ENCODE results near the gene CCL4.

The CCL4 gene

GRCh38 chr17:36066365-36066985 lies 37.2 kb upstream of the CCL4 start:
- 96% methylated on average over 4 of the region's 6 CpGs for WGBS (ENCODE audit: insufficient coverage)
- Histone ChIP-seq H3K4me3 (ENCODE audit: control insufficient read depth in 1 of 7, extremely low read depth in 1 of 7, insufficient read depth in 4 of 7, low read depth in 2 of 7, low read length in 6 of 7) (no peak overlapping the region), H3K36me3 (ENCODE audit: control insufficient read depth in 4 of 4, insufficient read depth in 4 of 4, low read length in 3 of 4) (no peaks in the 10 kb centered on the region), H3K9me3 (ENCODE audit: control extremely low read depth in 1 of 5, control insufficient read depth in 4 of 5, insufficient read depth in 2 of 5, low read depth in 1 of 5, low read length in 4 of 5) (no peaks in the 10 kb centered on the region), H3K27me3 (replicated peaks in 2 of 5; ENCODE audit: control insufficient read depth in 4 of 5, insufficient read depth in 5 of 5, low read length in 4 of 5) (peaks cover 0 to 2% (median 0%) of the 10 kb centered on the region in 5 experiments), H3K4me1 (ENCODE audit: control extremely low read depth in 1 of 4, control insufficient read depth in 4 of 4, insufficient read depth in 4 of 4, low read length in 3 of 4) (peaks cover 0 to 4% (median 0%) of the 10 kb centered on the region in 4 experiments), H3K27ac (ENCODE audit: insufficient read depth in 1 of 2, low read depth in 1 of 2, low read length in 2 of 2, poor library complexity in 1 of 2, severe bottlenecking in 2 of 2) (no peak overlapping the region)
- POLR2A ChIA-PET: no interaction called here
- CTCF ChIA-PET: interaction anchor here (0.9 to 1.9 kb wide), 2 partner anchors 83 to 90 kb away, joined by 3 to 5 read pairs; no protein-coding TSS in a partner anchor
- no peak for DNase-seq

DNA sequence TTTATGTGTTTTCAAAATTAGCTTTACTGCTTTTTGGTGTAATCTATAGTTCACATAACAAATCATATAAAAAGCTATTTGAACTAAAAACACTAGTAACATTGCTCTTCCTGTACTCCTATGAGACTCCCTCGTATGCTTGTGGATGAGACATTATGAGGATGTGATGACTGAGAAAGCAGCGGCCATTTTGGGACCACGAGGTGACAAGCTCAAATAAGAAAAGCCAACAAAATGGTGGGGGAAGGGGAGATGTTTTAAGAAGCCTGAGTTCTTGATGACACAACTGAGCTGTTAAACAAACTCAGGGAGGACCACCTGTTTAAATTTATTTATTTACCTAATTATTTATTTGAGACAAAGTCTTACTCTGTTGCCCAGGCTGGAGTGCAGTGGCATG lies 35.1 kb upstream of the CCL4 start:
- no peak overlapping the region for H3K27ac ChIP-seq (ENCODE audit: insufficient read depth in 1 of 2, low read depth in 1 of 2, low read length in 2 of 2, poor library complexity in 1 of 2, severe bottlenecking in 2 of 2)
- H3K4me1 ChIP-seq (ENCODE audit: control extremely low read depth in 1 of 4, control insufficient read depth in 4 of 4, insufficient read depth in 4 of 4, low read length in 3 of 4): peaks cover 0 to 7% (median 0%) of the 10 kb centered on the region in 4 experiments
- H3K9me3 ChIP-seq (ENCODE audit: control extremely low read depth in 1 of 5, control insufficient read depth in 4 of 5, insufficient read depth in 2 of 5, low read depth in 1 of 5, low read length in 4 of 5): no peaks in the 10 kb centered on the region
- 100% methylated on average over 1 of the region's 3 CpGs for WGBS (ENCODE audit: insufficient coverage)
- ChIA-PET CTCF (interaction anchor here (0.7 to 1.3 kb wide), 6 partner anchors 11 to 86 kb away, joined by 3 to 5 read pairs (median 3); no protein-coding TSS in a partner anchor), POLR2A (no interaction called here)
- peaks cover 0 to 2% (median 0%) of the 10 kb centered on the region in 5 experiments for H3K27me3 ChIP-seq (replicated peaks in 2 of 5; ENCODE audit: control insufficient read depth in 4 of 5, insufficient read depth in 5 of 5, low read length in 4 of 5)
- DNase-seq: peak in 2 of 3 donors; percentile 15 to 23
- H3K36me3 ChIP-seq (ENCODE audit: control insufficient read depth in 4 of 4, insufficient read depth in 4 of 4, low read length in 3 of 4): no peaks in the 10 kb centered on the region
- H3K4me3 ChIP-seq (ENCODE audit: control insufficient read depth in 1 of 7, extremely low read depth in 1 of 7, insufficient read depth in 4 of 7, low read depth in 2 of 7, low read length in 6 of 7): no peak overlapping the region

GRCh38 chr17:36069136-36069535 lies 34.5 kb upstream of the CCL4 start:
- no peak overlapping the region for H3K27ac ChIP-seq (ENCODE audit: insufficient read depth in 1 of 2, low read depth in 1 of 2, low read length in 2 of 2, poor library complexity in 1 of 2, severe bottlenecking in 2 of 2)
- peaks cover 0 to 2% (median 0%) of the 10 kb centered on the region in 5 experiments for H3K27me3 ChIP-seq (replicated peaks in 2 of 5; ENCODE audit: control insufficient read depth in 4 of 5, insufficient read depth in 5 of 5, low read length in 4 of 5)
- peaks cover 0 to 7% (median 0%) of the 10 kb centered on the region in 4 experiments for H3K4me1 ChIP-seq (ENCODE audit: control extremely low read depth in 1 of 4, control insufficient read depth in 4 of 4, insufficient read depth in 4 of 4, low read length in 3 of 4)
- POLR2A ChIA-PET: interaction anchor here (0.6 kb wide), 1 partner anchor 69 kb away, joined by 3 read pairs; no protein-coding TSS in a partner anchor
- no peak for DNase-seq
- H3K36me3 ChIP-seq (ENCODE audit: control insufficient read depth in 4 of 4, insufficient read depth in 4 of 4, low read length in 3 of 4): no peaks in the 10 kb centered on the region
- CTCF ChIA-PET: interaction anchor here (0.7 to 1.6 kb wide), 6 partner anchors 11 to 94 kb away, joined by 3 to 8 read pairs (median 4); no protein-coding TSS in a partner anchor
- no peak overlapping the region for H3K4me3 ChIP-seq (ENCODE audit: control insufficient read depth in 1 of 7, extremely low read depth in 1 of 7, insufficient read depth in 4 of 7, low read depth in 2 of 7, low read length in 6 of 7)
- H3K9me3 ChIP-seq (ENCODE audit: control extremely low read depth in 1 of 5, control insufficient read depth in 4 of 5, insufficient read depth in 2 of 5, low read depth in 1 of 5, low read length in 4 of 5): no peaks in the 10 kb centered on the region

GRCh38 chr17:36070427-36070826 lies 33.2 kb upstream of the CCL4 start:
- no peaks in the 10 kb centered on the region for H3K9me3 ChIP-seq (ENCODE audit: control extremely low read depth in 1 of 5, control insufficient read depth in 4 of 5, insufficient read depth in 2 of 5, low read depth in 1 of 5, low read length in 4 of 5)
- H3K4me3 ChIP-seq (ENCODE audit: control insufficient read depth in 1 of 7, extremely low read depth in 1 of 7, insufficient read depth in 4 of 7, low read depth in 2 of 7, low read length in 6 of 7): no peak overlapping the region
- H3K4me1 ChIP-seq (ENCODE audit: control extremely low read depth in 1 of 4, control insufficient read depth in 4 of 4, insufficient read depth in 4 of 4, low read length in 3 of 4): peaks cover 0 to 7% (median 0%) of the 10 kb centered on the region in 4 experiments
- 70% methylated on average over 2 of the region's 3 CpGs for WGBS (ENCODE audit: insufficient coverage)
- no peak for DNase-seq
- ChIA-PET CTCF (interaction anchor here (1.5 to 5.9 kb wide), 6 partner anchors 21 to 95 kb away, joined by 3 to 46 read pairs (median 6); partner anchors contain the start of gene CCL16), POLR2A (no interaction called here)
- H3K27ac ChIP-seq (ENCODE audit: insufficient read depth in 1 of 2, low read depth in 1 of 2, low read length in 2 of 2, poor library complexity in 1 of 2, severe bottlenecking in 2 of 2): no peak overlapping the region
- no peaks in the 10 kb centered on the region for H3K36me3 ChIP-seq (ENCODE audit: control insufficient read depth in 4 of 4, insufficient read depth in 4 of 4, low read length in 3 of 4)
- H3K27me3 ChIP-seq (replicated peaks in 2 of 5; ENCODE audit: control insufficient read depth in 4 of 5, insufficient read depth in 5 of 5, low read length in 4 of 5): peaks cover 0 to 2% (median 0%) of the 10 kb centered on the region in 5 experiments

DNA sequence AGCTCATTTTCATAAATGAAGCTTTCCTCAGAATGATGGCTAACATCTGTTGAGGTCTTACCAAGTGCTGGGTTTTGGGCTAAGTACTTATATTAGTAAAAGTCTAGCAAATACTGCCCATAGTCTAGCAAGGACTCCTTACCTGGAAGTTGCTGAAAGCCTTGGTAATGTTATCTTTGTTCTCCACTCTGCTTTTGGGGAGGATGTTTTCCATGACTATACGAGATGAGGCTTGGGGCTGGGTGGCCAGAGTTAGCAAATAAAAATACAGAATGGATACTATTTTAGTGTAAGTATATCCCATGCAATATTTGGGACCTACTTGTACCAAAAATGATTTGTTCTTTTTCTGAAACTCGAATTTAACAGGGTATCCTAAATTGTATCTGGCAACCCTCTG lies 31.9 kb upstream of the CCL4 start:
- WGBS (ENCODE audit: insufficient coverage): 100% methylated on average over 1 of the region's 2 CpGs
- ChIA-PET POLR2A (no interaction called here), CTCF (interaction anchor here (1.1 to 5.9 kb wide), 14 partner anchors 10 to 106 kb away, joined by 3 to 46 read pairs (median 4); partner anchors contain the start of gene CCL16)

GRCh38 chr17:36072431-36073121 lies 31.1 kb upstream of the CCL4 start:
- ChIA-PET POLR2A (no interaction called here), CTCF (interaction anchor here (0.7 to 5.9 kb wide), 23 partner anchors 9 to 104 kb away, joined by 3 to 46 read pairs (median 4); partner anchors contain the start of genes CCL14 and CCL16)
- Histone ChIP-seq H3K36me3 (ENCODE audit: control insufficient read depth in 4 of 4, insufficient read depth in 4 of 4, low read length in 3 of 4) (no peaks in the 10 kb centered on the region), H3K9me3 (ENCODE audit: control extremely low read depth in 1 of 5, control insufficient read depth in 4 of 5, insufficient read depth in 2 of 5, low read depth in 1 of 5, low read length in 4 of 5) (no peaks in the 10 kb centered on the region), H3K27ac (ENCODE audit: insufficient read depth in 1 of 2, low read depth in 1 of 2, low read length in 2 of 2, poor library complexity in 1 of 2, severe bottlenecking in 2 of 2) (no peak overlapping the region), H3K4me3 (ENCODE audit: control insufficient read depth in 1 of 7, extremely low read depth in 1 of 7, insufficient read depth in 4 of 7, low read depth in 2 of 7, low read length in 6 of 7) (no peak overlapping the region), H3K4me1 (ENCODE audit: control extremely low read depth in 1 of 4, control insufficient read depth in 4 of 4, insufficient read depth in 4 of 4, low read length in 3 of 4) (peaks cover 0 to 7% (median 0%) of the 10 kb centered on the region in 4 experiments), H3K27me3 (replicated peaks in 2 of 5; ENCODE audit: control insufficient read depth in 4 of 5, insufficient read depth in 5 of 5, low read length in 4 of 5) (no peaks in the 10 kb centered on the region)
- 40% methylated on average over 10 of the region's 12 CpGs for WGBS (ENCODE audit: insufficient coverage)
- peak; percentile 50 to 58 (median 57) for DNase-seq

More for the DNA sequence above, 31.9 kb upstream of the CCL4 start:
- no peak overlapping the region for H3K4me3 ChIP-seq (ENCODE audit: control insufficient read depth in 1 of 7, extremely low read depth in 1 of 7, insufficient read depth in 4 of 7, low read depth in 2 of 7, low read length in 6 of 7)
- H3K4me1 ChIP-seq (ENCODE audit: control extremely low read depth in 1 of 4, control insufficient read depth in 4 of 4, insufficient read depth in 4 of 4, low read length in 3 of 4): peaks cover 0 to 7% (median 0%) of the 10 kb centered on the region in 4 experiments
- H3K27me3 ChIP-seq (replicated peaks in 2 of 5; ENCODE audit: control insufficient read depth in 4 of 5, insufficient read depth in 5 of 5, low read length in 4 of 5): no peaks in the 10 kb centered on the region
- no peaks in the 10 kb centered on the region for H3K9me3 ChIP-seq (ENCODE audit: control extremely low read depth in 1 of 5, control insufficient read depth in 4 of 5, insufficient read depth in 2 of 5, low read depth in 1 of 5, low read length in 4 of 5)
- H3K27ac ChIP-seq (ENCODE audit: insufficient read depth in 1 of 2, low read depth in 1 of 2, low read length in 2 of 2, poor library complexity in 1 of 2, severe bottlenecking in 2 of 2): no peak overlapping the region
- DNase-seq: no peak
- no peaks in the 10 kb centered on the region for H3K36me3 ChIP-seq (ENCODE audit: control insufficient read depth in 4 of 4, insufficient read depth in 4 of 4, low read length in 3 of 4)

- ChIA-PET CTCF (interaction anchor here (0.7 to 5.9 kb wide), 11 partner anchors 8 to 101 kb away, joined by 3 to 46 read pairs (median 4); partner anchors contain the start of genes CCL14 and CCL16), POLR2A (no interaction called here)
- WGBS (ENCODE audit: insufficient coverage): 100% methylated on average over 1 of the region's 1 CpG
- no peaks in the 10 kb centered on the region for H3K27me3 ChIP-seq (replicated peaks in 2 of 5; ENCODE audit: control insufficient read depth in 4 of 5, insufficient read depth in 5 of 5, low read length in 4 of 5)
- H3K36me3 ChIP-seq (ENCODE audit: control insufficient read depth in 4 of 4, insufficient read depth in 4 of 4, low read length in 3 of 4): no peaks in the 10 kb centered on the region
- DNase-seq: no peak
- H3K27ac ChIP-seq (ENCODE audit: insufficient read depth in 1 of 2, low read depth in 1 of 2, low read length in 2 of 2, poor library complexity in 1 of 2, severe bottlenecking in 2 of 2): no peak overlapping the region
- H3K9me3 ChIP-seq (ENCODE audit: control extremely low read depth in 1 of 5, control insufficient read depth in 4 of 5, insufficient read depth in 2 of 5, low read depth in 1 of 5, low read length in 4 of 5): no peaks in the 10 kb centered on the region
- peaks cover 0 to 7% (median 0%) of the 10 kb centered on the region in 4 experiments for H3K4me1 ChIP-seq (ENCODE audit: control extremely low read depth in 1 of 4, control insufficient read depth in 4 of 4, insufficient read depth in 4 of 4, low read length in 3 of 4)
- no peak overlapping the region for H3K4me3 ChIP-seq (ENCODE audit: control insufficient read depth in 1 of 7, extremely low read depth in 1 of 7, insufficient read depth in 4 of 7, low read depth in 2 of 7, low read length in 6 of 7)
These were observed 29.3 kb upstream of the CCL4 start for GRCh38 chr17:36074365-36074764.
